ENCODE results near the gene NAA50. TPM values are rescaled to one million over a fixed set of nuclear protein-coding genes. Genes with fewer than 3 reads are reported as not detected.

Gene NAA50
- total RNA-seq, 1 donor from 2014 or later: 112 TPM

DNA sequence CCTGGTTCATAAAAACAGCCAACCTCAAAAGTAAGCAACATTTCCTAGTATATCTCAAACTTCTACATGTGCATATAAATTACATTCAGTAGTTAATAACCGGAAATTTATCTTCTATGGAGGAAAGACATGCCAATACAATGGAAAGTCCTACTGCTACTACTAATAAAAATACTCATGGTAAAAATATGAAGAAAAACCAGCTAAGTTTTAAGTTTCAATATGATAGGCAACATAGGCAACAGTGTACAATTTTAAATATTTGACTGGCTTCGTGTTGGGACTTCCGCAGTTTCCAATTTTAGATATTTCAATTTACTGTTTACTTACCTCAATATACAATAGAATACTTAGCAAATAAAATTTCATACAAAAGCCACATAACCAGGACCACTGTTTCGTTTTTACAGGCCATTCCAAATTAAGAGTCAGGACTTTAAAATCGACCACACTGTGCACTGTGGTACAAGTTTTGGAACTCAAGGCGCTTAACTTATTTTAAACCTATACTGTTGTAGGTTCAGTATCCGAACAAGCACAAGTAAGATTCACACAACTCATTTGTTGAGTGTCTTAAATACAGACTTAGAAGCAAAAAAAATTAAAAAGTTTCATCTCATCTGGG, 2.9 kb downstream of the NAA50 start:
- ATAC-seq (ENCODE audit: low read depth) (no peak), DNase-seq (no peak)
- ChIA-PET POLR2A (interaction anchor here (0.6 kb wide), 1 partner anchor 59 kb away, joined by 3 read pairs; no protein-coding TSS in a partner anchor), CTCF (interaction anchor here (0.6 to 1.7 kb wide), 2 partner anchors 8 to 59 kb away, joined by 3 to 4 read pairs; no protein-coding TSS in a partner anchor)
- Mint-ChIP-seq H3K27ac (peak overlapping the region; percentile 100), H3K9me3 (no peaks in the 10 kb centered on the region), H3K4me1 (peaks cover 65% of the 10 kb centered on the region), H3K36me3 (ENCODE audit: low read depth) (peaks cover 39% of the 10 kb centered on the region), H3K27me3 (no peaks in the 10 kb centered on the region), H3K4me3 (peak overlapping the region; percentile 93)
- intact Hi-C loops (cut with micrococcal nuclease): no loop called here
- TF ChIP-seq, protein P1, sequence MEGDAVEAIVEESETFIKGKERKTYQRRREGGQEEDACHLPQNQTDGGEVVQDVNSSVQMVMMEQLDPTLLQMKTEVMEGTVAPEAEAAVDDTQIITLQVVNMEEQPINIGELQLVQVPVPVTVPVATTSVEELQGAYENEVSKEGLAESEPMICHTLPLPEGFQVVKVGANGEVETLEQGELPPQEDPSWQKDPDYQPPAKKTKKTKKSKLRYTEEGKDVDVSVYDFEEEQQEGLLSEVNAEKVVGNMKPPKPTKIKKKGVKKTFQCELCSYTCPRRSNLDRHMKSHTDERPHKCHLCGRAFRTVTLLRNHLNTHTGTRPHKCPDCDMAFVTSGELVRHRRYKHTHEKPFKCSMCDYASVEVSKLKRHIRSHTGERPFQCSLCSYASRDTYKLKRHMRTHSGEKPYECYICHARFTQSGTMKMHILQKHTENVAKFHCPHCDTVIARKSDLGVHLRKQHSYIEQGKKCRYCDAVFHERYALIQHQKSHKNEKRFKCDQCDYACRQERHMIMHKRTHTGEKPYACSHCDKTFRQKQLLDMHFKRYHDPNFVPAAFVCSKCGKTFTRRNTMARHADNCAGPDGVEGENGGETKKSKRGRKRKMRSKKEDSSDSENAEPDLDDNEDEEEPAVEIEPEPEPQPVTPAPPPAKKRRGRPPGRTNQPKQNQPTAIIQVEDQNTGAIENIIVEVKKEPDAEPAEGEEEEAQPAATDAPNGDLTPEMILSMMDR (IDR thresholded peaks at IDR 0.05): no peak

DNA sequence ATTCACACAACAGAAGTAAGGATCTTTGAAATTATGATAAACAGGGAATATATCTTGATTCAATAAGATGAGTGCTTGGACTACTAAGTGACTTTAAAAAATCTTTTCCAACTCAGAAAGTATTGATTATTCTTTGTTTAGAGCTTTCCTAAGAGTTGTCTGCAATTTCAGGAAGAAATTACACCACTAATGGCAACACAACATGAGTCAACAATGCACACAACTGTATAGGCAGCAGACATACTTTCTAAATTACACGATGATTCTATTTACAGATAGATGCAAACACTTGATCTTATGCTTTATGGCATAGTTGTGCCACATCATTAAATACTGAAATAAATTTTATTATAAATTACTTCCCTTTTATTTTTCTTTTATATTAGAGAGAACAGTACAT, 4.4 kb downstream of the NAA50 start:
- CTCF ChIA-PET: interaction anchor here (1.1 kb wide), 1 partner anchor 171 kb away, joined by 3 read pairs; no protein-coding TSS in a partner anchor
- DNase-seq (no peak), ATAC-seq (ENCODE audit: low read depth) (no peak)
- Mint-ChIP-seq H3K9me3 (no peaks in the 10 kb centered on the region), H3K4me1 (peaks cover 65% of the 10 kb centered on the region), H3K4me3 (no peak overlapping the region), H3K27ac (no peak overlapping the region), H3K36me3 (ENCODE audit: low read depth) (peaks cover 38% of the 10 kb centered on the region), H3K27me3 (no peaks in the 10 kb centered on the region)
- TF ChIP-seq, protein P1 (IDR thresholded peaks at IDR 0.05): no peak
- intact Hi-C loops (cut with micrococcal nuclease): no loop called here
- POLR2A ChIA-PET: interaction anchor here (0.6 to 0.8 kb wide), 3 partner anchors 42 to 194 kb away, joined by 3 to 5 read pairs (median 5); no protein-coding TSS in a partner anchor

DNA sequence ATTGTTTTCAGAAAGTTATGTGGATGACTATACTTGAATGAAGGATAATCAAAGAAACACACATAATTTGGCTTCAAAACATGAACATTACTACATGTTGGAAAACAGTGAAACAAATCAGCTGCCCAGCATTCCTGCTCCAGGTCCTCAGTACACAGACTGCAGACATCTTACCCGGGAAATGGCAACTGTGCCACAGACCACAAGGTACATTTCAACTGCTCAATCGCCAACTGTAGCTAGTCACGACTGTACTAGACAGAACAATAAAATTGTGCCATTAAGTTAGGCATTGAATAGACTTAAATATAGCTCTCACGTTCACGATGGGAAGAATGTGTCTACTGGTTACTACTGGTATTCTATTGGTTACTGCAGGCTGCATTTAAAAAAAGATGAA, 5.0 kb downstream of the NAA50 start:
- Mint-ChIP-seq H3K4me1 (peaks cover 66% of the 10 kb centered on the region), H3K27ac (no peak overlapping the region), H3K27me3 (no peaks in the 10 kb centered on the region), H3K4me3 (no peak overlapping the region), H3K36me3 (ENCODE audit: low read depth) (peaks cover 33% of the 10 kb centered on the region), H3K9me3 (no peaks in the 10 kb centered on the region)
- CTCF ChIA-PET: interaction anchor here (1.3 to 1.5 kb wide), 2 partner anchors 104 to 172 kb away, joined by 3 to 6 read pairs; no protein-coding TSS in a partner anchor
- ATAC-seq (ENCODE audit: low read depth): no peak
- TF ChIP-seq, protein P1 (IDR thresholded peaks at IDR 0.05): no peak
- POLR2A ChIA-PET: interaction anchor here (0.6 to 1.2 kb wide), 3 partner anchors 49 to 186 kb away, joined by 3 to 6 read pairs (median 4); no protein-coding TSS in a partner anchor
- no peak for DNase-seq
- intact Hi-C loops (cut with micrococcal nuclease): no loop called here

DNA sequence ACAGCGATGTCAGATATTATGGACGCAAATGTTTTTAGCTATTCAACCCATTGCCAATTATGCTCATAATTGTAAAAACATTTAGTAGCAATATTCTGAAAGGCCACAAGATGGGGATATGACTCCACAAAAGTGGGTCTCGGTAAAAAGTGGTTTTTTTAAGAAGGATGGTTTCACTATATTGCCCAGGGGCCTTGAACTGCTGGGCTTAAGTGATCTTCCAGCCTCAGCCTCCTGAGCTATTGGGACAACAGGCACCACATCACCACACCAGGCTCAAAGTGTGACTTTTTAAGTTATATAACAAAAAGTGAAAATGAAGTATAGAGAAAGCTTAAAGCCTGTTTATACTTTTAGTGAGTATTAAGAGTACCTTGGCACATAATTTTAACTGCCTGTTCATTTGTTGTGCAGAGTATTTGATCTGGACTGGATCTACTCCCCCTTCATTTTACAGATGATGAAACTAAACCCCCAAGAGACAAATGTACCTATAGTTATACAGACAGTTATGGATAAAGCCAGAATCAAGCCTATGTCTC, 9.4 kb downstream of the NAA50 start:
- peaks cover 40% of the 10 kb centered on the region for H3K4me1 Mint-ChIP-seq
- peak; percentile 86 for ATAC-seq (ENCODE audit: low read depth)

More for the DNA sequence above, 9.4 kb downstream of the NAA50 start:
- Mint-ChIP-seq H3K36me3 (ENCODE audit: low read depth) (peaks cover 25% of the 10 kb centered on the region), H3K4me3 (no peak overlapping the region), H3K27ac (peak overlapping the region; percentile 76), H3K9me3 (no peaks in the 10 kb centered on the region), H3K27me3 (no peaks in the 10 kb centered on the region)
- ChIA-PET CTCF (interaction anchor here (0.6 to 5.9 kb wide), 23 partner anchors 9 to 419 kb away, joined by 3 to 49 read pairs (median 4); partner anchors contain the start of genes ATP6V1A and NAA50), POLR2A (interaction anchor here (0.6 to 1.8 kb wide), 4 partner anchors 9 to 588 kb away, joined by 3 to 32 read pairs (median 4); partner anchors contain the start of genes ATP6V1A and NAA50)
- no peak for DNase-seq
- intact Hi-C loops (cut with micrococcal nuclease): loop anchor here (1.0 to 5.0 kb wide), 8 partner anchors 9 to 682 kb away; partner anchors contain the start of genes GRAMD1C and TIGIT
- TF ChIP-seq, protein P1 (IDR thresholded peaks at IDR 0.05): no peak
